Measurements from ENCODE around the gene ZFAND6.
"Not testable (repeated sequence)": the region's sequence is repeated elsewhere in the genome, so short reads cannot be mapped to it uniquely, and the experiment has no call there.

Gene ZFAND6

GRCh38 chr15:80121546-80121945 lies 62.1 kb downstream of the ZFAND6 start:
- H3K4me1 ChIP-seq (ENCODE audit: control insufficient read depth in 1 of 2, insufficient read depth in 2 of 2, low read length in 2 of 2): peaks cover 0 to 2% of the 10 kb centered on the region in 2 donors
- no peak overlapping the region for H3K4me3 ChIP-seq (ENCODE audit: low read depth in 1 of 2, low read length in 2 of 2)
- H3K36me3 ChIP-seq (ENCODE audit: control insufficient read depth in 1 of 2, insufficient read depth in 2 of 2, low read length in 2 of 2): peaks cover 0 to 16% of the 10 kb centered on the region in 2 donors
- H3K27me3 ChIP-seq (ENCODE audit: low read depth, low read length): no peaks in the 10 kb centered on the region
- no peak overlapping the region for H3K27ac ChIP-seq (ENCODE audit: low read length)
- H3K9me3 ChIP-seq (ENCODE audit: control insufficient read depth in 1 of 2, low read length in 2 of 2): no peaks in the 10 kb centered on the region

- H3K27ac ChIP-seq (ENCODE audit: low read length): no peak overlapping the region
- no peaks in the 10 kb centered on the region for H3K27me3 ChIP-seq (ENCODE audit: low read depth, low read length)
- H3K36me3 ChIP-seq (ENCODE audit: control insufficient read depth in 1 of 2, insufficient read depth in 2 of 2, low read length in 2 of 2): peaks cover 0 to 16% of the 10 kb centered on the region in 2 donors
- H3K4me1 ChIP-seq (ENCODE audit: control insufficient read depth in 1 of 2, insufficient read depth in 2 of 2, low read length in 2 of 2): peaks cover 0 to 2% of the 10 kb centered on the region in 2 donors
- no peak overlapping the region for H3K4me3 ChIP-seq (ENCODE audit: low read depth in 1 of 2, low read length in 2 of 2)
- H3K9me3 ChIP-seq (ENCODE audit: control insufficient read depth in 1 of 2, low read length in 2 of 2): no peaks in the 10 kb centered on the region
These were observed 63.6 kb downstream of the ZFAND6 start for GRCh38 chr15:80123034-80123433.

- H3K9me3 ChIP-seq (ENCODE audit: control insufficient read depth in 1 of 2, low read length in 2 of 2); H3K27me3 ChIP-seq (ENCODE audit: low read depth, low read length); H3K4me3 ChIP-seq (ENCODE audit: low read depth in 1 of 2, low read length in 2 of 2); H3K27ac ChIP-seq (ENCODE audit: low read length); H3K4me1 ChIP-seq (ENCODE audit: control insufficient read depth in 1 of 2, insufficient read depth in 2 of 2, low read length in 2 of 2): not testable (repeated sequence)
- peaks cover 0 to 23% of the 10 kb centered on the region in 2 donors for H3K36me3 ChIP-seq (ENCODE audit: control insufficient read depth in 1 of 2, insufficient read depth in 2 of 2, low read length in 2 of 2)
These were observed 67.8 kb downstream of the ZFAND6 start for GRCh38 chr15:80127253-80127652.

GRCh38 chr15:80127911-80128310 lies 68.4 kb downstream of the ZFAND6 start:
- Histone ChIP-seq H3K4me3 (ENCODE audit: low read depth in 1 of 2, low read length in 2 of 2) (no peak overlapping the region), H3K9me3 (ENCODE audit: control insufficient read depth in 1 of 2, low read length in 2 of 2) (no peaks in the 10 kb centered on the region), H3K36me3 (ENCODE audit: control insufficient read depth in 1 of 2, insufficient read depth in 2 of 2, low read length in 2 of 2) (peaks cover 0 to 24% of the 10 kb centered on the region in 2 donors), H3K4me1 (ENCODE audit: control insufficient read depth in 1 of 2, insufficient read depth in 2 of 2, low read length in 2 of 2) (no peaks in the 10 kb centered on the region), H3K27me3 (ENCODE audit: low read depth, low read length) (no peaks in the 10 kb centered on the region), H3K27ac (ENCODE audit: low read length) (no peak overlapping the region)

GRCh38 chr15:80132382-80132781 lies 72.9 kb downstream of the ZFAND6 start:
- Histone ChIP-seq H3K27ac (ENCODE audit: low read length) (no peak overlapping the region), H3K4me3 (ENCODE audit: low read depth in 1 of 2, low read length in 2 of 2) (no peak overlapping the region), H3K36me3 (ENCODE audit: control insufficient read depth in 1 of 2, insufficient read depth in 2 of 2, low read length in 2 of 2) (peaks cover 0 to 32% of the 10 kb centered on the region in 2 donors), H3K9me3 (ENCODE audit: control insufficient read depth in 1 of 2, low read length in 2 of 2) (no peaks in the 10 kb centered on the region), H3K27me3 (ENCODE audit: low read depth, low read length) (no peaks in the 10 kb centered on the region), H3K4me1 (ENCODE audit: control insufficient read depth in 1 of 2, insufficient read depth in 2 of 2, low read length in 2 of 2) (no peaks in the 10 kb centered on the region)

- Histone ChIP-seq H3K9me3 (ENCODE audit: control insufficient read depth in 1 of 2, low read length in 2 of 2) (no peaks in the 10 kb centered on the region), H3K27me3 (ENCODE audit: low read depth, low read length) (no peaks in the 10 kb centered on the region), H3K4me1 (ENCODE audit: control insufficient read depth in 1 of 2, insufficient read depth in 2 of 2, low read length in 2 of 2) (no peaks in the 10 kb centered on the region), H3K4me3 (ENCODE audit: low read depth in 1 of 2, low read length in 2 of 2) (no peak overlapping the region), H3K27ac (ENCODE audit: low read length) (no peak overlapping the region), H3K36me3 (ENCODE audit: control insufficient read depth in 1 of 2, insufficient read depth in 2 of 2, low read length in 2 of 2) (peaks cover 0 to 28% of the 10 kb centered on the region in 2 donors)
These were observed 77.4 kb downstream of the ZFAND6 start for GRCh38 chr15:80136854-80137253.

GRCh38 chr15:80138961-80139360 lies 79.5 kb downstream of the ZFAND6 start:
- Histone ChIP-seq H3K4me3 (ENCODE audit: low read depth in 1 of 2, low read length in 2 of 2) (no peak overlapping the region), H3K27ac (ENCODE audit: low read length) (no peak overlapping the region), H3K36me3 (ENCODE audit: control insufficient read depth in 1 of 2, insufficient read depth in 2 of 2, low read length in 2 of 2) (peaks cover 0 to 14% of the 10 kb centered on the region in 2 donors), H3K27me3 (ENCODE audit: low read depth, low read length) (no peaks in the 10 kb centered on the region), H3K4me1 (ENCODE audit: control insufficient read depth in 1 of 2, insufficient read depth in 2 of 2, low read length in 2 of 2) (no peaks in the 10 kb centered on the region), H3K9me3 (ENCODE audit: control insufficient read depth in 1 of 2, low read length in 2 of 2) (no peaks in the 10 kb centered on the region)

GRCh38 chr15:80140909-80141308 lies 81.4 kb downstream of the ZFAND6 start:
- Histone ChIP-seq H3K27ac (ENCODE audit: low read length) (no peak overlapping the region), H3K36me3 (ENCODE audit: control insufficient read depth in 1 of 2, insufficient read depth in 2 of 2, low read length in 2 of 2) (no peaks in the 10 kb centered on the region), H3K4me1 (ENCODE audit: control insufficient read depth in 1 of 2, insufficient read depth in 2 of 2, low read length in 2 of 2) (no peaks in the 10 kb centered on the region), H3K27me3 (ENCODE audit: low read depth, low read length) (no peaks in the 10 kb centered on the region), H3K9me3 (ENCODE audit: control insufficient read depth in 1 of 2, low read length in 2 of 2) (no peaks in the 10 kb centered on the region), H3K4me3 (ENCODE audit: low read depth in 1 of 2, low read length in 2 of 2) (no peak overlapping the region)

GRCh38 chr15:80141916-80142598 lies 82.6 kb downstream of the ZFAND6 start:
- Histone ChIP-seq H3K27ac (ENCODE audit: low read length) (no peak overlapping the region), H3K4me3 (ENCODE audit: low read depth in 1 of 2, low read length in 2 of 2) (no peak overlapping the region), H3K27me3 (ENCODE audit: low read depth, low read length) (no peaks in the 10 kb centered on the region), H3K36me3 (ENCODE audit: control insufficient read depth in 1 of 2, insufficient read depth in 2 of 2, low read length in 2 of 2) (no peaks in the 10 kb centered on the region), H3K4me1 (ENCODE audit: control insufficient read depth in 1 of 2, insufficient read depth in 2 of 2, low read length in 2 of 2) (no peaks in the 10 kb centered on the region), H3K9me3 (ENCODE audit: control insufficient read depth in 1 of 2, low read length in 2 of 2) (no peaks in the 10 kb centered on the region)

GRCh38 chr15:80142646-80143045 lies 83.2 kb downstream of the ZFAND6 start:
- no peaks in the 10 kb centered on the region for H3K4me1 ChIP-seq (ENCODE audit: control insufficient read depth in 1 of 2, insufficient read depth in 2 of 2, low read length in 2 of 2)
- no peaks in the 10 kb centered on the region for H3K36me3 ChIP-seq (ENCODE audit: control insufficient read depth in 1 of 2, insufficient read depth in 2 of 2, low read length in 2 of 2)
- H3K9me3 ChIP-seq (ENCODE audit: control insufficient read depth in 1 of 2, low read length in 2 of 2): no peaks in the 10 kb centered on the region
- H3K27ac ChIP-seq (ENCODE audit: low read length): no peak overlapping the region
- no peak overlapping the region for H3K4me3 ChIP-seq (ENCODE audit: low read depth in 1 of 2, low read length in 2 of 2)
- H3K27me3 ChIP-seq (ENCODE audit: low read depth, low read length): no peaks in the 10 kb centered on the region

GRCh38 chr15:80151148-80151547 lies 91.7 kb downstream of the ZFAND6 start:
- H3K27ac ChIP-seq (ENCODE audit: low read length): no peak overlapping the region
- no peak overlapping the region for H3K4me3 ChIP-seq (ENCODE audit: low read depth in 1 of 2, low read length in 2 of 2)

GRCh38 chr15:80151576-80151975 lies 92.1 kb downstream of the ZFAND6 start:
- Histone ChIP-seq H3K9me3 (ENCODE audit: control insufficient read depth in 1 of 2, low read length in 2 of 2) (no peaks in the 10 kb centered on the region), H3K27me3 (ENCODE audit: low read depth, low read length) (no peaks in the 10 kb centered on the region), H3K36me3 (ENCODE audit: control insufficient read depth in 1 of 2, insufficient read depth in 2 of 2, low read length in 2 of 2) (no peaks in the 10 kb centered on the region), H3K4me1 (ENCODE audit: control insufficient read depth in 1 of 2, insufficient read depth in 2 of 2, low read length in 2 of 2) (peaks cover 8 to 11% of the 10 kb centered on the region in 2 donors), H3K4me3 (ENCODE audit: low read depth in 1 of 2, low read length in 2 of 2) (peak overlapping the region in 1 of 2 donors; percentile 54), H3K27ac (ENCODE audit: low read length) (no peak overlapping the region)

More at GRCh38 chr15:80151148-80151547, 91.7 kb downstream of the ZFAND6 start:
- H3K4me1 ChIP-seq (ENCODE audit: control insufficient read depth in 1 of 2, insufficient read depth in 2 of 2, low read length in 2 of 2): peaks cover 8 to 11% of the 10 kb centered on the region in 2 donors
- H3K9me3 ChIP-seq (ENCODE audit: control insufficient read depth in 1 of 2, low read length in 2 of 2): no peaks in the 10 kb centered on the region
- H3K27me3 ChIP-seq (ENCODE audit: low read depth, low read length): no peaks in the 10 kb centered on the region
- no peaks in the 10 kb centered on the region for H3K36me3 ChIP-seq (ENCODE audit: control insufficient read depth in 1 of 2, insufficient read depth in 2 of 2, low read length in 2 of 2)
